Keratinocyte (primary cell): Measurements from ENCODE around the gene CLMN. TPM values are rescaled to one million over a fixed set of nuclear protein-coding genes. Genes with fewer than 3 reads are reported as not detected.

Experiments
- DNase-seq: peaks from one replicate; pipeline ENCODE4 v3.0.0-alpha.2; 2011; ENCODE audit warnings: low read depth, missing footprints, low spot score
- FAIRE-seq: peaks from 2 replicates; lab custom pipeline; 2011; peaks lifted over from hg19 to GRCh38; lab: Jason Lieb, UNC
- H2AFZ ChIP-seq: 2 replicates; pipeline ENCODE4 v1.6.0; 2012; ENCODE audit warnings: low read length, control low read depth, inconsistent platforms; ENCODE audit not compliant: control insufficient read depth
- H3K27ac ChIP-seq: 2 replicates; pipeline ENCODE4 v1.5.1; 2011; ENCODE audit warnings: low read length; ENCODE audit not compliant: control insufficient read depth, insufficient read depth
- H3K27me3 ChIP-seq: 3 replicates; pipeline ENCODE4 v1.6.0; 2011; ENCODE audit warnings: low read length; ENCODE audit not compliant: control insufficient read depth, insufficient read depth; ENCODE audit errors: extremely low read depth
- H3K36me3 ChIP-seq, 2 experiments: 2 replicates in 1 of 2; 3 replicates in 1 of 2; pipeline ENCODE4 v1.5.1; 2011; ENCODE audit warnings: low read length in 2 of 2, mild to moderate bottlenecking in 1 of 2; ENCODE audit not compliant: control insufficient read depth in 2 of 2, insufficient read depth in 2 of 2; ENCODE audit errors: extremely low read depth in 1 of 2
- H3K4me1 ChIP-seq: 3 replicates; pipeline ENCODE4 v1.5.1; 2011; ENCODE audit warnings: low read length; ENCODE audit not compliant: control insufficient read depth, insufficient read depth; ENCODE audit errors: extremely low read depth
- H3K4me2 ChIP-seq: 3 replicates; pipeline ENCODE4 v1.6.0; 2011; ENCODE audit warnings: low read depth, low read length; ENCODE audit not compliant: control insufficient read depth, insufficient read depth; ENCODE audit errors: extremely low read depth
- H3K4me3 ChIP-seq, 3 experiments: fragments of 200-600 bp in 1 of 3; sonication (generic) in 1 of 3; 2 replicates in 2 of 3; 3 replicates in 1 of 3; pipeline ENCODE4 v1.5.1; 2011 to 2016; ENCODE audit warnings: low read length in 3 of 3, mild to moderate bottlenecking in 3 of 3, control low read depth in 2 of 3, inconsistent platforms in 1 of 3, low read depth in 1 of 3, mixed read lengths in 1 of 3, mixed run types in 1 of 3, moderate library complexity in 1 of 3; ENCODE audit not compliant: control insufficient read depth in 2 of 3, insufficient read depth in 2 of 3; ENCODE audit errors: extremely low read depth in 1 of 3
- H3K79me2 ChIP-seq: 2 replicates; pipeline ENCODE4 v1.6.0; 2012; ENCODE audit warnings: low read length; ENCODE audit not compliant: control insufficient read depth, insufficient read depth
- H3K9ac ChIP-seq: 3 replicates; pipeline ENCODE4 v1.6.0; 2011; ENCODE audit warnings: low read length; ENCODE audit not compliant: control insufficient read depth, insufficient read depth; ENCODE audit errors: extremely low read depth
- H3K9me1 ChIP-seq: 3 replicates; pipeline ENCODE4 v1.6.0; 2011; ENCODE audit warnings: low read length; ENCODE audit not compliant: control insufficient read depth, insufficient read depth; ENCODE audit errors: extremely low read depth
- H3K9me3 ChIP-seq: 2 replicates; pipeline ENCODE4 v1.5.1; 2012; ENCODE audit warnings: low read depth, low read length; ENCODE audit not compliant: control insufficient read depth
- H4K20me1 ChIP-seq: 3 replicates; pipeline ENCODE4 v1.6.0; 2011; ENCODE audit warnings: low read length; ENCODE audit not compliant: control insufficient read depth, insufficient read depth; ENCODE audit errors: extremely low read depth
- CTCF ChIP-seq, 3 experiments: IDR thresholded peaks in 1 of 3; conservative IDR thresholded peaks in 1 of 3; optimal IDR thresholded peaks in 1 of 3; 2 replicates in 2 of 3; 3 replicates in 1 of 3; pipeline versions ENCODE3 to v1.5.1; 2011; ENCODE audit warnings: low read length in 3 of 3, mild to moderate bottlenecking in 3 of 3, moderate library complexity in 2 of 3, control low read depth in 1 of 3, inconsistent platforms in 1 of 3; ENCODE audit not compliant: insufficient read depth in 2 of 3; ENCODE audit errors: extremely low read depth in 1 of 3
- EZH2 ChIP-seq: IDR thresholded peaks from one replicate; pipeline ENCODE4 v1.6.1; 2012; ENCODE audit warnings: inconsistent platforms, mild to moderate bottlenecking, low read length, moderate library complexity
- dilution Hi-C: fragments of 300-500 bp; cut with MboI; formaldehyde crosslinking; loops from one replicate; pipeline ENCODE4 v1.7.0; 2020; ENCODE audit warnings: low sequenced_read_pairs; ENCODE audit not compliant: extremely low pct_ligation_motif_present
- polyA plus RNA-seq, 5 experiments: library from polyadenylated mRNA; depleted of rRNA in 3 of 5; stranded (reverse) in 3 of 5; stranded (forward) in 1 of 5; unstranded in 1 of 5; fragments of >200 nt; gene quantifications; 1 replicate in 1 of 5; 2 replicates in 3 of 5; 3 replicates in 1 of 5; pipeline versions ENCODE4 v1.2.1 to v1.2.3, GENCODE V29; 2011 to 2012; ENCODE audit warnings: missing spikeins in 2 of 5, low read depth in 1 of 5, low replicate concordance in 1 of 5

The CLMN gene
- polyA plus RNA-seq, 1 donor (not counting 4 experiments of a cell fraction or from before 2014, with no cell fraction given) = 6.1 TPM

GRCh38 chr14:95316821-95317220 lies 2.9 kb downstream of the CLMN start:
- no peaks in the 10 kb centered on the region for H3K9me3 ChIP-seq
- H3K36me3 ChIP-seq = no peaks in the 10 kb centered on the region
- H3K4me1 ChIP-seq = peaks cover 23% of the 10 kb centered on the region
- H3K27ac ChIP-seq = no peak overlapping the region
- dilution Hi-C loops = no loop called here
- no peaks in the 10 kb centered on the region for H3K27me3 ChIP-seq
- H3K79me2 ChIP-seq = no peaks in the 10 kb centered on the region
- peaks cover 3% of the 10 kb centered on the region for H4K20me1 ChIP-seq
- DNase-seq (no peak), FAIRE-seq (no peak)
- peaks cover 2% of the 10 kb centered on the region for H3K9me1 ChIP-seq
- H3K4me2 ChIP-seq = no peak overlapping the region
- no peak overlapping the region for H3K9ac ChIP-seq
- TF ChIP-seq EZH2 = no peak
- TF ChIP-seq CTCF (optimal IDR thresholded peaks at IDR 0.05 in 1 of 3, IDR thresholded peaks at IDR 0.05 in 1 of 3, conservative IDR thresholded peaks at IDR 0.05 in 1 of 3; ENCODE audit: extremely low read depth in 1 of 3, insufficient read depth in 2 of 3, low read length in 3 of 3) = no peak
- no peak overlapping the region for H3K4me3 ChIP-seq
- no peak overlapping the region for H2AFZ ChIP-seq

GRCh38 chr14:95315579-95315978 lies 4.1 kb downstream of the CLMN start:
- no peaks in the 10 kb centered on the region for H3K79me2 ChIP-seq
- no peak overlapping the region for H3K27ac ChIP-seq
- H4K20me1 ChIP-seq = peaks cover 3% of the 10 kb centered on the region
- no peak overlapping the region for H3K9ac ChIP-seq
- H2AFZ ChIP-seq = no peak overlapping the region
- DNase-seq (no peak), FAIRE-seq (no peak)
- TF ChIP-seq CTCF (optimal IDR thresholded peaks at IDR 0.05 in 1 of 3, IDR thresholded peaks at IDR 0.05 in 1 of 3, conservative IDR thresholded peaks at IDR 0.05 in 1 of 3; ENCODE audit: extremely low read depth in 1 of 3, insufficient read depth in 2 of 3, low read length in 3 of 3) = no peak
- TF ChIP-seq EZH2 = no peak
- no peak overlapping the region for H3K4me3 ChIP-seq
- no peaks in the 10 kb centered on the region for H3K9me3 ChIP-seq
- H3K4me1 ChIP-seq = peaks cover 19% of the 10 kb centered on the region
- H3K27me3 ChIP-seq = no peaks in the 10 kb centered on the region
- dilution Hi-C loops = no loop called here
- H3K36me3 ChIP-seq = no peaks in the 10 kb centered on the region
- H3K9me1 ChIP-seq = peaks cover 2% of the 10 kb centered on the region
- no peak overlapping the region for H3K4me2 ChIP-seq
